Measurements from ENCODE around the gene RSAD1.
A peak's percentile ranks its signal among the peaks of the same experiment; 100 is the strongest.

Gene RSAD1

DNA sequence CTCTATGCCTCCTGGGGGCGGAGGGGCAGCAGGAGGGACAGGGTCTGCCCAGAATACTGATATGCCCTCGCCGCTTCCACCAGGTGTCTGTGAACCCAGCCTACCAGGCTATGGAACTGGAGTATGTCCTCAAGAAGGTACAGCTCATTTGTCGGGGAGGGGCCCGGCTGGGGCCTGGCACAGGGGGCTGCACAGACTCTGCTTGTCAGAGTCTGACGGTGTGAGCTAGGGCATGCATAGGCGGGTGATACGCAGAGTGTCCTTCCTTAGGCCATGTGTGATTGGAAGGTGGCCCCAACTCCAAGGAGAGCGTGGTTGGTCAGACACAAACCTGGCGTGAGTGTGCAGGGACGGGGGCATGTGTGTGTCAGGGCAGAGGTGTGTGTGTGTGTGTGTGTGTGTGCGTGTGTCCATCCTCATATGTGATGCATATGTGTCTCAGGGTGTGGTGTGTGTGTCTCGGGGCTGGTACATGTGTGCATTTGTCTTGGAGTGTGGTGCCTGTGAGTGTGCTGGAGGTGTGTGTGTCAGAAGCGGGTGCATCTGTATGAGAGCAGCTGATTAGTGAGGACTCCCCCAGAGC is 17.0 kb upstream of the RSAD1 start:
- Histone ChIP-seq H3K4me1 (ENCODE audit: control insufficient read depth, insufficient read depth, low read length) (peaks cover 17% of the 10 kb centered on the region), H3K27ac (ENCODE audit: extremely low read depth, low read depth, low read length) (no peak overlapping the region), H3K36me3 (ENCODE audit: control insufficient read depth in 2 of 2, insufficient read depth in 1 of 2, low read length in 2 of 2) (peaks cover 0 to 37% of the 10 kb centered on the region in 2 experiments; a peak in 1 of 3 replicates), H3K4me3 (ENCODE audit: low read depth, low read length) (no peak overlapping the region), H3K9me3 (ENCODE audit: control insufficient read depth, insufficient read depth, low read depth, low read length) (no peaks in the 10 kb centered on the region)
- TF ChIP-seq ZNF600 (tag by site-specific recombination; IDR thresholded peaks at IDR 0.05) (peak; percentile 58; the same call in 1 of the 2 replicates), ZNF350 (tag by site-specific recombination; IDR thresholded peaks at IDR 0.05) (no peak), ZBTB21 (tag by site-specific recombination; IDR thresholded peaks at IDR 0.05) (no peak), ZBTB7A (tag by site-specific recombination; IDR thresholded peaks at IDR 0.05; ENCODE audit: low read depth) (0 out of 2 replicates have a peak, but pooled peaks have one; percentile 31), IKZF3 (tag by site-specific recombination; IDR thresholded peaks at IDR 0.05) (no peak)
- ChIA-PET POLR2A (no interaction called here), CTCF (interaction anchor here (5.1 kb wide), 1 partner anchor 17 kb away, joined by 29 read pairs; the partner anchor contains the start of gene RSAD1)

DNA sequence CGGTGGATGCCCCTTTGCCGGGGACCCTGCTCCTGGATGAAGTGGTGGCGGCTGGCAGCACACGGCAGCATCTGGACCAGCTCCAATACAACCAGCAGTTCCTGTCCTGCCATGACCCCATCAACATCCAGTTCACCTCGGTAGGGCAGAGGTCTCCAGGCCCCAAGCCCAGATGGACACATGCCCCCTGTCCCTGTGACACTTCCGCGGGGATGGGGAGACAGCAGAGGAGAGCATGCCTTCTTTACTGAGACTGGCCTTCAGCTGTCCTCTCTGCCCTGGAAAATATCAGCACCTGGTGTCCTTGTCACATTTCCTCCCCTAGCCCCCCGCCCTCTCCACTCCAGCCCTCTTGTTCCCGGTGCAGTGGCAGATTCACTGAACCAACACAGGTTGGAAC is 16.2 kb upstream of the RSAD1 start:
- CTCF ChIA-PET: no interaction called here
- POLR2A ChIA-PET: no interaction called here
- H3K9me3 ChIP-seq (ENCODE audit: control insufficient read depth, insufficient read depth, low read depth, low read length): no peaks in the 10 kb centered on the region
- H3K4me3 ChIP-seq (ENCODE audit: low read depth, low read length): no peak overlapping the region
- H3K36me3 ChIP-seq (ENCODE audit: control insufficient read depth in 2 of 2, insufficient read depth in 1 of 2, low read length in 2 of 2): peaks cover 0 to 37% of the 10 kb centered on the region in 2 experiments; a peak in 1 of 3 replicates
- H3K4me1 ChIP-seq (ENCODE audit: control insufficient read depth, insufficient read depth, low read length): peaks cover 17% of the 10 kb centered on the region
- H3K27ac ChIP-seq (ENCODE audit: extremely low read depth, low read depth, low read length): no peak overlapping the region
- TF ChIP-seq KLF9 (tag by site-specific recombination; IDR thresholded peaks at IDR 0.05; ENCODE audit: low read depth) (no peak), ZNF658 (tag by site-specific recombination; IDR thresholded peaks at IDR 0.05) (no peak), ZNF354C (tag by site-specific recombination; IDR thresholded peaks at IDR 0.05; ENCODE audit: borderline replicate concordance, low read depth) (no peak), MEIS1 (CRISPR knock-in tag; IDR thresholded peaks at IDR 0.05; ENCODE audit: borderline replicate concordance) (no peak), ZNF830 (tag by site-specific recombination; IDR thresholded peaks at IDR 0.05; ENCODE audit: low read depth) (no peak), ZNF629 (tag by site-specific recombination; IDR thresholded peaks at IDR 0.05) (no peak), ZNF114 (tag by site-specific recombination; IDR thresholded peaks at IDR 0.05) (no peak), ZNF274 (IDR thresholded peaks at IDR 0.05; ENCODE audit: low read length) (no peak), ZNF274 (tag by site-specific recombination; IDR thresholded peaks at IDR 0.05; ENCODE audit: borderline replicate concordance) (no peak), SCRT2 (tag by site-specific recombination; IDR thresholded peaks at IDR 0.05) (no peak), ZNF132 (tag by site-specific recombination; IDR thresholded peaks at IDR 0.05; ENCODE audit: borderline replicate concordance) (no peak)

DNA sequence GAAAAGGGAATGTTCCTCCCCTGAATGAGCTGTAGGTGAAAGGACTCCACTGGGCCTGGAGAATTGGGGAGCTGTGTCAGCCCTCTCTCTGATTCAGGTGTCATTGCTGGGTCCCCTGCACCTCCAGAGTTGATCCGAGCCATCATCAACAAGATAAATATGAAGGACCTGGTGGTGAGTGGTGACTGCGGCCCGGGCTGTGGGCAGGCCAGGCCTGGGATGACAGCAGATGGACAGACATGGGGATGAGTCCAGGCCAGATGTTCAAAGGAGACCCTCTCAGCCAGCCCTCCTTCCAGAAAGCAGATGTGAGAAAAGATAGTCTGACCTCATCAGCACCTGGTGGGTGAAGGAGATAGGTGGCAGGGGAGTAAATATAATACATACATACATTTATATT is 14.5 kb upstream of the RSAD1 start:
- ChIA-PET CTCF (interaction anchor here (0.6 to 1.0 kb wide), 2 partner anchors 67 to 79 kb away, joined by 3 read pairs; partner anchors contain the start of gene LRRC59), POLR2A (no interaction called here)
- Histone ChIP-seq H3K9me3 (ENCODE audit: control insufficient read depth, insufficient read depth, low read depth, low read length) (no peaks in the 10 kb centered on the region), H3K36me3 (ENCODE audit: control insufficient read depth in 2 of 2, insufficient read depth in 1 of 2, low read length in 2 of 2) (peaks cover 0 to 37% of the 10 kb centered on the region in 2 experiments; a peak in 1 of 3 replicates), H3K27ac (ENCODE audit: extremely low read depth, low read depth, low read length) (no peak overlapping the region), H3K4me1 (ENCODE audit: control insufficient read depth, insufficient read depth, low read length) (peaks cover 5% of the 10 kb centered on the region; the same call in 1 of the 2 replicates), H3K4me3 (ENCODE audit: low read depth, low read length) (no peak overlapping the region)
- TF ChIP-seq ZNF548 (tag by site-specific recombination; IDR thresholded peaks at IDR 0.05) (no peak), ZNF621 (tag by site-specific recombination; IDR thresholded peaks at IDR 0.05) (no peak), SP2 (tag by site-specific recombination; IDR thresholded peaks at IDR 0.05) (no peak), ZNF843 (tag by site-specific recombination; IDR thresholded peaks at IDR 0.05) (no peak), SP7 (tag by site-specific recombination; IDR thresholded peaks at IDR 0.05) (no peak), ZNF830 (tag by site-specific recombination; IDR thresholded peaks at IDR 0.05; ENCODE audit: low read depth) (no peak), MYNN (tag by site-specific recombination; IDR thresholded peaks at IDR 0.05; ENCODE audit: borderline replicate concordance) (no peak), ZNF660 (tag by site-specific recombination; IDR thresholded peaks at IDR 0.05) (no peak), ZNF202 (tag by site-specific recombination; IDR thresholded peaks at IDR 0.05; ENCODE audit: borderline replicate concordance) (no peak), ZNF626 (tag by site-specific recombination; IDR thresholded peaks at IDR 0.05) (no peak), ZBTB8A (tag by site-specific recombination; IDR thresholded peaks at IDR 0.05) (no peak)
- TF ChIP-seq, protein P1, sequence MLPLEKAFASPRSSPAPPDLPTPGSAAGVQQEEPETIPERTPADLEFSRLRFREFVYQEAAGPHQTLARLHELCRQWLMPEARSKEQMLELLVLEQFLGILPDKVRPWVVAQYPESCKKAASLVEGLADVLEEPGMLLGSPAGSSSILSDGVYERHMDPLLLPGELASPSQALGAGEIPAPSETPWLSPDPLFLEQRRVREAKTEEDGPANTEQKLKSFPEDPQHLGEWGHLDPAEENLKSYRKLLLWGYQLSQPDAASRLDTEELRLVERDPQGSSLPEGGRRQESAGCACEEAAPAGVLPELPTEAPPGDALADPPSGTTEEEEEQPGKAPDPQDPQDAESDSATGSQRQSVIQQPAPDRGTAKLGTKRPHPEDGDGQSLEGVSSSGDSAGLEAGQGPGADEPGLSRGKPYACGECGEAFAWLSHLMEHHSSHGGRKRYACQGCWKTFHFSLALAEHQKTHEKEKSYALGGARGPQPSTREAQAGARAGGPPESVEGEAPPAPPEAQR (tag by site-specific recombination; IDR thresholded peaks at IDR 0.05): no peak
- TF ChIP-seq, protein P2, sequence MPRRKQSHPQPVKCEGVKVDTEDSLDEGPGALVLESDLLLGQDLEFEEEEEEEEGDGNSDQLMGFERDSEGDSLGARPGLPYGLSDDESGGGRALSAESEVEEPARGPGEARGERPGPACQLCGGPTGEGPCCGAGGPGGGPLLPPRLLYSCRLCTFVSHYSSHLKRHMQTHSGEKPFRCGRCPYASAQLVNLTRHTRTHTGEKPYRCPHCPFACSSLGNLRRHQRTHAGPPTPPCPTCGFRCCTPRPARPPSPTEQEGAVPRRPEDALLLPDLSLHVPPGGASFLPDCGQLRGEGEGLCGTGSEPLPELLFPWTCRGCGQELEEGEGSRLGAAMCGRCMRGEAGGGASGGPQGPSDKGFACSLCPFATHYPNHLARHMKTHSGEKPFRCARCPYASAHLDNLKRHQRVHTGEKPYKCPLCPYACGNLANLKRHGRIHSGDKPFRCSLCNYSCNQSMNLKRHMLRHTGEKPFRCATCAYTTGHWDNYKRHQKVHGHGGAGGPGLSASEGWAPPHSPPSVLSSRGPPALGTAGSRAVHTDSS (tag by site-specific recombination; IDR thresholded peaks at IDR 0.05): no peak
- TF ChIP-seq, protein P3, sequence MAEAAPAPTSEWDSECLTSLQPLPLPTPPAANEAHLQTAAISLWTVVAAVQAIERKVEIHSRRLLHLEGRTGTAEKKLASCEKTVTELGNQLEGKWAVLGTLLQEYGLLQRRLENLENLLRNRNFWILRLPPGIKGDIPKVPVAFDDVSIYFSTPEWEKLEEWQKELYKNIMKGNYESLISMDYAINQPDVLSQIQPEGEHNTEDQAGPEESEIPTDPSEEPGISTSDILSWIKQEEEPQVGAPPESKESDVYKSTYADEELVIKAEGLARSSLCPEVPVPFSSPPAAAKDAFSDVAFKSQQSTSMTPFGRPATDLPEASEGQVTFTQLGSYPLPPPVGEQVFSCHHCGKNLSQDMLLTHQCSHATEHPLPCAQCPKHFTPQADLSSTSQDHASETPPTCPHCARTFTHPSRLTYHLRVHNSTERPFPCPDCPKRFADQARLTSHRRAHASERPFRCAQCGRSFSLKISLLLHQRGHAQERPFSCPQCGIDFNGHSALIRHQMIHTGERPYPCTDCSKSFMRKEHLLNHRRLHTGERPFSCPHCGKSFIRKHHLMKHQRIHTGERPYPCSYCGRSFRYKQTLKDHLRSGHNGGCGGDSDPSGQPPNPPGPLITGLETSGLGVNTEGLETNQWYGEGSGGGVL (tag by site-specific recombination; IDR thresholded peaks at IDR 0.05): no peak
